GM12878 (cell line): Measurements from ENCODE around the gene FUS. TPM values are rescaled to one million over a fixed set of nuclear protein-coding genes. Genes with fewer than 3 reads are reported as not detected.
A peak's percentile ranks its signal among the peaks of the same experiment; 100 is the strongest.
"Not testable (repeated sequence)": the region's sequence is repeated elsewhere in the genome, so short reads cannot be mapped to it uniquely, and the experiment has no call there.

Experiments
- ATAC-seq: fragments of 200-7000 bp; cut with Tn5 transposase; 3 replicates; pipeline ENCODE4 v1.9.1; 2020; ENCODE audit warnings: mild to moderate bottlenecking, moderate library complexity
- BruUV-seq: library from RNA; stranded (reverse); fragments of 400-500 nt; replicated peaks from 2 replicates; lab custom pipeline; 2021; lab: Mats Ljungman, UMichigan
- CTCF ChIA-PET: fragments of 300-600 bp; sonication (Branson Sonifier 250); formaldehyde crosslinking; extraction: SDS; loops from one replicate; lab custom pipeline; 2021; ENCODE audit warnings: inconsistent platforms; lab: Yijun Ruan, JAX
- POLR2A ChIA-PET: fragments of 350-600 bp; formaldehyde crosslinking; extraction: SDS; loops from one replicate; lab custom pipeline; 2021; ENCODE audit warnings: inconsistent platforms; lab: Charles Lee
- RAD21 ChIA-PET: fragments of 300-600 bp; sonication (Branson Sonifier 250); formaldehyde crosslinking; loops from one replicate; lab custom pipeline; 2023; ENCODE audit warnings: antibody characterized with exemption; ENCODE audit not compliant: unreplicated experiment; lab: Charles Lee
- SMC1A ChIA-PET: fragments of 300-600 bp; sonication (Branson Sonifier 250); formaldehyde crosslinking; loops from one replicate; lab custom pipeline; 2023; ENCODE audit not compliant: unreplicated experiment, uncharacterized antibody; lab: Charles Lee
- DNase-seq: peaks from one replicate; pipeline ENCODE4 v3.0.0-alpha.2; 2011; ENCODE audit warnings: low read depth, low spot score
- FAIRE-seq: peaks from 3 replicates; lab custom pipeline; 2011; peaks lifted over from hg19 to GRCh38; lab: Jason Lieb, UNC
- H2AFZ ChIP-seq: 2 replicates; pipeline ENCODE4 v1.6.0; 2011; ENCODE audit warnings: low read depth, low read length, control low read depth; ENCODE audit not compliant: control insufficient read depth
- H3K27ac ChIP-seq: 2 replicates; pipeline ENCODE4 v1.5.1; 2011; ENCODE audit warnings: control low read depth; ENCODE audit not compliant: control insufficient read depth, insufficient read depth
- H3K27me3 ChIP-seq, 2 experiments: replicated peaks in 1 of 2; 2 replicates each; pipeline versions ENCODE4 v1.6.0 to v1.6.1; 2011; ENCODE audit warnings: low read length in 1 of 2; ENCODE audit not compliant: control insufficient read depth in 2 of 2, insufficient read depth in 2 of 2
- H3K36me3 ChIP-seq, 2 experiments: 2 replicates each; pipeline ENCODE4 v1.5.1; 2011; ENCODE audit warnings: low read length in 1 of 2; ENCODE audit not compliant: control insufficient read depth in 2 of 2, insufficient read depth in 2 of 2
- H3K4me1 ChIP-seq: 2 replicates; pipeline ENCODE4 v1.6.1; 2011; ENCODE audit warnings: mild to moderate bottlenecking, low read length, moderate library complexity, mixed read lengths; ENCODE audit not compliant: control insufficient read depth, insufficient read depth
- H3K4me2 ChIP-seq: 2 replicates; pipeline ENCODE4 v1.6.0; 2011; ENCODE audit warnings: control low read depth; ENCODE audit not compliant: control insufficient read depth, insufficient read depth
- H3K4me3 ChIP-seq: fragments of 200-600 bp; sonication (generic); 2 replicates; pipeline ENCODE4 v1.5.1; 2016
- H3K79me2 ChIP-seq: 2 replicates; pipeline ENCODE4 v1.6.0; 2011; ENCODE audit warnings: low read length; ENCODE audit not compliant: control insufficient read depth, insufficient read depth
- H3K9ac ChIP-seq: 2 replicates; pipeline ENCODE4 v1.8.0; 2011; ENCODE audit warnings: low read length, control low read depth, mixed read lengths; ENCODE audit not compliant: control insufficient read depth, insufficient read depth
- H3K9me3 ChIP-seq: replicated peaks from 3 replicates; pipeline ENCODE4 v1.5.1; 2011; ENCODE audit warnings: mild to moderate bottlenecking, low read length; ENCODE audit not compliant: control insufficient read depth, insufficient read depth
- H4K20me1 ChIP-seq: 2 replicates; pipeline ENCODE4 v1.6.0; 2011; ENCODE audit not compliant: control insufficient read depth, insufficient read depth
- GABPA ChIP-seq: IDR thresholded peaks from 2 replicates; pipeline ENCODE4 v1.6.1; 2014; ENCODE audit warnings: antibody characterized with exemption, low read depth, mild to moderate bottlenecking, inconsistent platforms
- SPI1 ChIP-seq: IDR thresholded peaks from 2 replicates; pipeline ENCODE4 v1.6.1; 2011; ENCODE audit warnings: low read depth, mild to moderate bottlenecking, low read length, moderate library complexity, borderline replicate concordance; ENCODE audit not compliant: insufficient read depth
- TBL1XR1 ChIP-seq: IDR thresholded peaks from 2 replicates; pipeline ENCODE4 v1.6.1; 2012; ENCODE audit warnings: low read depth, low read length, improper control_type of control experiment
- WGBS: methylation state at CpG from one replicate; pipeline ENCODE4 v1.1.6; 2016; ENCODE audit warnings: low lambda C conversion rate; ENCODE audit not compliant: insufficient replicate concordance, insufficient coverage; ENCODE audit errors: missing lambda C conversion rate; 5-methylcytosine and 5-hydroxymethylcytosine counted together
- in situ Hi-C: fragments of 300-500 bp; cut with MboI; formaldehyde crosslinking; loops from 9 replicates; pipeline ENCODE4 v1.14.3; 2018; ENCODE audit warnings: mixed read lengths
- intact Hi-C: fragments of 100-400 bp; cut with micrococcal nuclease; formaldehyde crosslinking; loops from one replicate; pipeline ENCODE4 v1.14.2; 2022; ENCODE audit not compliant: unreplicated experiment
- polyA plus RNA-seq, 11 experiments: library from polyadenylated mRNA; depleted of rRNA in 4 of 11; unstranded in 6 of 11; stranded (reverse) in 5 of 11; fragments of >200 nt; fragmentation: Nextera tagmentation in 4 of 11; fragmentation: Illumina TruSeq in 1 of 11; extraction: Ambion mirVana in 4 of 11; extraction: Trizol in 1 of 11; gene quantifications; 1 replicate in 1 of 11; 2 replicates in 10 of 11; pipeline versions ENCODE4 v1.2.1 to v1.2.3, GENCODE V29; 2011 to 2016; ENCODE audit warnings: inconsistent platforms in 2 of 11, missing spikeins in 2 of 11, low read depth in 1 of 11
- total RNA-seq, 4 experiments: library from RNA; depleted of rRNA in 3 of 4; stranded (reverse); fragments of >200 nt in 3 of 4; fragmentation: Illumina TruSeq in 1 of 4; extraction: Trizol in 1 of 4; gene quantifications; 2 replicates each; pipeline versions ENCODE4 v1.2.1 to v1.2.3, GENCODE V29; 2013 to 2021

FUS gene
- total and polyA plus RNA-seq, 10 of the 15 experiments (the other 5 are each of a cell fraction or from before 2014, with no cell fraction given) = 46.8 to 521 (median 347) TPM

GRCh38 chr16:31150976-31151375, 29.0 kb upstream of the FUS start:
- DNase-seq, H3K27ac ChIP-seq, FAIRE-seq, in situ Hi-C loops, H3K9me3 ChIP-seq, H3K4me1 ChIP-seq, H3K4me3 ChIP-seq, ATAC-seq, H3K36me3 ChIP-seq, BruUV-seq, H3K79me2 ChIP-seq, intact Hi-C loops, H3K4me2 ChIP-seq, H2AFZ ChIP-seq, H4K20me1 ChIP-seq, H3K9ac ChIP-seq, H3K27me3 ChIP-seq, POLR2A ChIA-PET: not testable (repeated sequence)
- ChIA-PET CTCF (interaction anchor here (0.5 to 1.3 kb wide), 2 partner anchors 9 to 232 kb away, joined by 3 read pairs; no protein-coding TSS in a partner anchor), RAD21 (interaction anchor here (1.2 to 1.8 kb wide), 2 partner anchors 9 to 182 kb away, joined by 3 to 6 read pairs; no protein-coding TSS in a partner anchor), SMC1A (interaction anchor here (1.1 kb wide), 1 partner anchor 9 kb away, joined by 3 read pairs; no protein-coding TSS in a partner anchor)
- WGBS = 29% methylated on average over 5 of the region's 6 CpGs

GRCh38 chr16:31157136-31157535, 22.8 kb upstream of the FUS start:
- RAD21 ChIA-PET = interaction anchor here (0.6 to 3.4 kb wide), 3 partner anchors 15 to 226 kb away, joined by 3 to 11 read pairs (median 4); no protein-coding TSS in a partner anchor
- CTCF ChIA-PET = interaction anchor here (0.7 to 2.7 kb wide), 9 partner anchors 9 to 286 kb away, joined by 3 to 19 read pairs (median 3); partner anchors contain the start of gene ZNF843
- no peak for DNase-seq
- Histone ChIP-seq H3K9me3 (no peaks in the 10 kb centered on the region), H3K4me1 (no peaks in the 10 kb centered on the region), H3K79me2 (no peaks in the 10 kb centered on the region), H3K4me3 (no peak overlapping the region), H2AFZ (no peak overlapping the region; the same call in 1 of the 2 replicates), H3K9ac (no peak overlapping the region), H3K27me3 (no peaks in the 10 kb centered on the region), H4K20me1 (no peaks in the 10 kb centered on the region)
- in situ Hi-C loops = no loop called here
- WGBS = 10% methylated on average over 8 of the region's 8 CpGs
- SMC1A ChIA-PET = interaction anchor here (0.7 to 2.8 kb wide), 6 partner anchors 13 to 284 kb away, joined by 3 to 7 read pairs (median 4); no protein-coding TSS in a partner anchor
- FAIRE-seq = no peak
- peak; percentile 61; the same call in 1 of the 2 replicates for TF ChIP-seq SPI1
- no peak for TF ChIP-seq GABPA
- TF ChIP-seq TBL1XR1 = no peak
- TF ChIP-seq, all 136 proteins: peak for 1
- intact Hi-C loops = no loop called here
- POLR2A ChIA-PET = interaction anchor here (0.6 to 1.9 kb wide), 6 partner anchors 15 to 217 kb away, joined by 3 to 10 read pairs (median 5); no protein-coding TSS in a partner anchor
- peak; percentile 73 for ATAC-seq
- no peak overlapping the region; the same call in 1 of the 2 replicates for H3K4me2 ChIP-seq
- no peaks in the 10 kb centered on the region for H3K36me3 ChIP-seq
- BruUV-seq = no TSS peak
- no peak overlapping the region for H3K27ac ChIP-seq
